SK-N-MC (cell line): Measurements from ENCODE around the gene TTC1.

ENCODE experiments used
- EZH2 ChIP-seq: fragments of 200-600 bp; sonication (generic); IDR thresholded peaks from one replicate; pipeline ENCODE4 v1.6.1; 2017; ENCODE audit warnings: antibody characterized with exemption
- FOXP2 ChIP-seq: optimal IDR thresholded peaks from 2 replicates; pipeline ENCODE3; 2011; ENCODE audit warnings: mild to moderate bottlenecking, moderate library complexity; ENCODE audit not compliant: insufficient read depth; ENCODE audit errors: extremely low read length, control extremely low read depth
- POLR2AphosphoS5 ChIP-seq: IDR thresholded peaks from 2 replicates; pipeline ENCODE4 v1.6.1; 2012; ENCODE audit warnings: mild to moderate bottlenecking, low read depth, low read length, borderline replicate concordance

DNA sequence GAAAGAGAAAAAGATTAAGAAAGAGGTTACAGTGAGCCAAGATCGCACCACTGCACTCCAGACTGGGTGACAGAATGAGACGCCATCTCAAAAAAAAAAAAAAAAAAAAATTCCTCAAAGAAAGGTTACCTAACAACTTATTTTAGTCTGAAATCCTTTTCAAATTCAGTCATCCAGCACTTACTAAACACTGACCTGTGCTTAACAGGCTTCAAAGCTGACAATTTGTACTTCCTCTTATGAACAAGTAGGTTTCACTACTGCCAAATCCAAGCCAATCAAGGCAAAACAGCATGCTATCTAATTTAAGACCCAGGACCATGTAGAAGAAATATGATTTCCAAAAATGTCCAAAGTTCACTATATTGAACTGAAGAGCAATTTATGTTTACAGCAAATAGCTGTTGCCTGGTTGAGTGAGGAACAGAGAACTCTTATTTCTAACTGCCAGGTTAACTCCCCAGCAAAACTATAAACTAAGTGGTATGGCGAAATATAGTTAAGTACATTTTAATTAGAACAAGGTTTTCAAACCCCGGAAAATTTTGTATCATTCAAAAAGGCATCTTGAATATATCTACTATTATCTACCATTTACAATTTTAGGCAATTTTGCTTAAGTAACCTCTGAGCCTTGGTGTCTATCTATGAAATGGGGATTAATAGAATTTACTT, 96.9 kb downstream of the TTC1 start:
- TF ChIP-seq EZH2 (no peak), POLR2AphosphoS5 (no peak), FOXP2 (no peak)
